ENCODE data around the gene SYT17.

GRCh38 chr16:19235886-19236285, 67.8 kb downstream of the SYT17 start:
- TF ChIP-seq POLR2A (IDR thresholded peaks at IDR 0.05) (no peak), CTCF (IDR thresholded peaks at IDR 0.05) (no peak), POLR2AphosphoS5 (IDR thresholded peaks at IDR 0.05; ENCODE audit: insufficient read depth in 1 of 2, low read depth in 1 of 2) (no peak)

Measured in vagina (tissue), 2 donors.